Natural killer cell treated with Interleukin-12 subunit alpha and Interleukin-12 subunit beta and Interleukin-15 and Interleukin-18, amount 100 ng/mL, for 72 hours (primary cell): ENCODE results near the gene PLPP7. TPM values are rescaled to one million over a fixed set of nuclear protein-coding genes. Genes with fewer than 3 reads are reported as not detected.
"Not testable (repeated sequence)": the region's sequence is repeated elsewhere in the genome, so short reads cannot be mapped to it uniquely, and the experiment has no call there.

ENCODE experiments used
- ATAC-seq, 2 donors: fragments of 150-1000 bp; cut with Tn5 transposase in 1 of 2; sonication (Bioruptor Pico), chemical (Tn5 transposase) in 1 of 2; 2 replicates each; pipeline ENCODE4 v1.10.0; 2021
- DNase-seq: peaks from one replicate; pipeline ENCODE4 v3.0.0; 2022; ENCODE audit warnings: low spot score
- H3K27ac Mint-ChIP-seq, 2 donors: 1 replicate in 1 of 2; 2 replicates in 1 of 2; pipeline ENCODE4 v1.8.0; 2022; ENCODE audit warnings: mixed read lengths in 2 of 2, mild to moderate bottlenecking in 1 of 2, moderate library complexity in 1 of 2
- H3K27me3 Mint-ChIP-seq, 2 donors: 1 replicate in 1 of 2; 2 replicates in 1 of 2; pipeline ENCODE4 v1.8.0; 2022; ENCODE audit warnings: mixed read lengths in 2 of 2
- H3K36me3 Mint-ChIP-seq: one replicate; pipeline ENCODE4 v1.8.0; 2022; ENCODE audit warnings: mixed read lengths
- H3K4me1 Mint-ChIP-seq, 2 donors: 1 replicate in 1 of 2; 2 replicates in 1 of 2; pipeline ENCODE4 v1.8.0; 2022; ENCODE audit warnings: low read depth in 2 of 2, mixed read lengths in 2 of 2, mild to moderate bottlenecking in 1 of 2
- H3K4me3 Mint-ChIP-seq: one replicate; pipeline ENCODE4 v1.8.0; 2022; ENCODE audit warnings: mixed read lengths
- H3K9me3 Mint-ChIP-seq: 2 replicates; pipeline ENCODE4 v1.8.0; 2022; ENCODE audit warnings: mixed read lengths
- total RNA-seq, 2 donors: library from RNA; stranded (reverse); gene quantifications; one replicate each; pipeline ENCODE4 v1.2.3, GENCODE V29; 2022

The PLPP7 gene
- total RNA-seq, 2 donors from 2014 or later, result 0.74 TPM; not detected in 1

DNA sequence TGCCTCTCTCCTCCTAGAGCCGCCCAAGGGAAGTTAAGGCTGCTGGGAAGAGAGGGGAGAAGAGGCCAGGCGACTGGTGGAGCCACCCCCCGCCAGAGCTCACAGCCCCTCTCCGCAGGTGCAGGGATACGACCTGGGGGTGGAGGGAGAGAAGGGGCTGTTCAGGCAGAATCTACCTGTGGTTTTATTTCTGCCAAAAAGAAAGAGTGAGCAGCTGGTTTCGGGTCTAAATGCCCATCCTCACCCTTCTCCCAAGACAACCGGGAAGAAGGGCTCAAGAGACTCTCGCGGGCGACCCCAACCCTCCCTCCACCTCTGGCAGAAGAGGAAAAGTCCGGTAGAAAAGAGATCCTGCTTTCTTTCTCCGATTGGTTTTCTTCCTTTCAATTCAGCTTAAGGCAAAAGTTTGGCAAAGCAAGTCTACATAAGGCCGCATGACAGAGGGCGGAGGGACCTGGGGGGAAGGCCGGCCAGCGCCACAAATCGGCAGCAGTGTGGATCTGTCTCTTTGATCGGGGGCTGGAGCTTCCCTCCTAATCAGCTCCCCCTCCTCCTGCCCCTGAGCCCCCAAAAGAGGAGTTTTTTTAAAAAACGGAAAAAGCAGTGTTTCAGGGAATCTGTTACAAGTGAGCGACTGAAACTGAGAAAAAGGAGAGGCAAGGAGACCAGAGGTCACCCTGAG is 29.5 kb upstream of the PLPP7 start:
- Mint-ChIP-seq H3K4me3 (no peak overlapping the region), H3K27me3 (no peaks in the 10 kb centered on the region), H3K36me3 (peaks cover 7% of the 10 kb centered on the region), H3K27ac (peak overlapping the region; percentile 57 to 69), H3K4me1 (peaks cover 38 to 51% of the 10 kb centered on the region in 2 donors), H3K9me3 (no peaks in the 10 kb centered on the region)
- DNase-seq (peak; percentile 31), ATAC-seq (no peak)

DNA sequence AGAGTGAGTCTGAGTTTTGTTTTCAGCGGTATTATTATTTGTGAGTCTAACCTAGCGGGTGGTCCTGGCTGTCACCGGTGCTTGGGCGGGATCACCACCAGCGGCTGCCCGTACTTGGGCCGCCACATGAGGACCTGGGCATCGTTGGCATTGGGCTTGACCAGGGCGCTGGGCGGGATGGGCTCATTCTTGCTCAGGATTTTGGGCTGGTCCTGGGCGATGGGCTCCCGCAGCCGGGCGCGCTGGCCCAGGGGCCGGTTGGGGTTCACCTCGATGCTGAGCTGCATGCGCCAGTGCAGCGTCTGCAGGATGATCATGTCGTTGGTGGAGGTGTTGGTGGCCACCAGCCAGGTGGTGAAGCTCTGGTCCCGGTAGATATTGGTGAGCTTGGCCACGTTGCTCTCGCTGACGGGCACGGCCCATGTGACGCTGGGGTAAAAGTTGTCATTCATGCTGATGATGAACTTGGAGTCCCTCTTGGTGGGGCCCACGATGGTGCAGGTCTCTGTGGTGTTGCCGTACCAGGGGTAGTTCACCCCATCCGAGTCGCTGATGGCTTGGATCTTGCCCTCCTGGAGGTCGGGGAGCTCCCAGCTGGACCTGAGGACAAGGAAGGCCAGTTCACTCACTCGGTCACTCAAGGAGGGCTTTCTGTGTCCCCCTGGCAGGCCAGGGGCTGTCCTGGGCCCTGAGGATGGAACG is 28.6 kb upstream of the PLPP7 start:
- DNase-seq, result peak; percentile 56
- Mint-ChIP-seq H3K27ac (peak overlapping the region; percentile 35 to 69), H3K36me3 (peaks cover 7% of the 10 kb centered on the region), H3K27me3 (no peaks in the 10 kb centered on the region), H3K4me1 (peaks cover 34 to 49% of the 10 kb centered on the region in 2 donors), H3K9me3 (no peaks in the 10 kb centered on the region), H3K4me3 (no peak overlapping the region)
- no peak for ATAC-seq

DNA sequence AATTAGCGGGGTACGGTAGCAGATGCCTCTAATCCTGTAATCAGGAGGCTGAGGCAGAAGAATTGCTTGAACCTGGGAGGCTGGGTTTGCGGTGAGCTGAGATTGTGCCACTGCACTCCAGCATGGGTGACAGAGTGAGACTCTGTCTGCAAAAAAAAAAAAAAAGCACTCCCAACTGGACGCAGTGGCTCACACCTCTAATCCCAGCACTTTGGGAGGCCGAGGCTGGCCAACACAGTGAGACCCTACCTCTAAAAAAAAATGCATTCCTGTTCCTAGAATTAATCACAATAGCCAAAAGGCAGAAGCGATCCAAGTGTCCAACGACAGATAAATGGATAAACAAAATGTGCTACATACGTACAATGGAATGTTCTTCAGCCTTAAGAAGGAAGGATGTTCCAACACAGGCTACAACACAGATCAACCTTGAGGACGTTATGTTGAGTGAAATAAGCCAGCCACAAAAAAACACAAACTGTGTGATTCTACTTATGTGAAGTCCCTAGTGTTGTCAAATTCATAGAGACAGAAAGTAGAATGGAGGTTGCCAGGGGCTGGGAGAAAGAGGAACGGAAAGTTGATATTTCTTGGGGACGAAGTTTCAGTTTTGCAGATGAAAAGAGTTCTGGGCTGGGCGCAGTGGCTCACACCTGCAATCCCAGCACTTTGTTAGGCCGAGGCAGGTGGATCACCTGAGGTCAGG is 27.0 kb upstream of the PLPP7 start:
- Mint-ChIP-seq H3K36me3 (peaks cover 7% of the 10 kb centered on the region), H3K4me3 (no peak overlapping the region), H3K4me1 (peaks cover 36 to 51% of the 10 kb centered on the region in 2 donors), H3K27ac (peak overlapping the region; percentile 82 to 98), H3K9me3 (no peaks in the 10 kb centered on the region), H3K27me3 (no peaks in the 10 kb centered on the region)
- DNase-seq, result peak; percentile 13
- no peak for ATAC-seq

DNA sequence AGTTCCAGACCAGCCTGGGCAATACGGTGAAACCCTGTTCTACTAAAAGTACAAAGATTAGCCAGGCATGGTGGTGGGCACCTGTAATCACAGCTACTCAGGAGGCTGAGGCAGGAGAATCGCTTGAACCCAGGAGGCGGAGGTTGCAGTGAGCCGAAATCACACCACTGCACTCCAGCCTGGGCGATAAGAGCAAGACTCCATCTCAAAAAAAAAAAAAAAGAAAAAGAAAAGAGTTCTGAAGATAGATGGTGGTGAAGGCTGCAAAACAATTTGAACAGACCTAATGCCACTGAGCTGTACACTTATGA is 26.5 kb upstream of the PLPP7 start:
- not testable (repeated sequence) for H3K36me3 Mint-ChIP-seq, H3K27me3 Mint-ChIP-seq, H3K9me3 Mint-ChIP-seq, H3K4me3 Mint-ChIP-seq, DNase-seq, ATAC-seq
- Mint-ChIP-seq H3K4me1 (peaks cover 31 to 48% of the 10 kb centered on the region in 2 donors), H3K27ac (peak overlapping the region; percentile 82 to 98)

DNA sequence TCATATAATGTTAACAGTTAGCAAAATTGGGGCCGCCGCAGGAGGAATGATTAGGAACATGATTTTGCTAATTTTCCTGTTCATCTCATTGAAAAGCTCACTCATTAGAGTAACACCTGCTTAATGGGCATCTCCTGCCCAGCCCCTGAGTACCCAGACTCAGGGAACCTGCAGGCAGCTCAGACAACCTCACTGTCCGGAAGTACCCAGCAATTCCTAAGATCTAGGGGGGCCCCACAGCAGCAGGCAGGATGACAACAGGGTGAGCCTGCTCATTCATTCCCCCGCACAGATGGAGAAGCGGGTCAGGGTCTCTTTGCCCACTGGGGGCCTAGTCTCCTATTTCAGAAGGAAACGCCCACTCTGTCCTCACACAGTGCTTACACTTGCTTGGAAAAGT is 25.8 kb upstream of the PLPP7 start:
- H3K4me1 Mint-ChIP-seq, result peaks cover 29 to 49% of the 10 kb centered on the region in 2 donors
- DNase-seq (peak; percentile 6), ATAC-seq (no peak)
- no peaks in the 10 kb centered on the region for H3K27me3 Mint-ChIP-seq
- H3K4me3 Mint-ChIP-seq, result no peak overlapping the region
- no peaks in the 10 kb centered on the region for H3K9me3 Mint-ChIP-seq
- H3K36me3 Mint-ChIP-seq, result peaks cover 7% of the 10 kb centered on the region
- H3K27ac Mint-ChIP-seq, result peak overlapping the region; percentile 82 to 98

DNA sequence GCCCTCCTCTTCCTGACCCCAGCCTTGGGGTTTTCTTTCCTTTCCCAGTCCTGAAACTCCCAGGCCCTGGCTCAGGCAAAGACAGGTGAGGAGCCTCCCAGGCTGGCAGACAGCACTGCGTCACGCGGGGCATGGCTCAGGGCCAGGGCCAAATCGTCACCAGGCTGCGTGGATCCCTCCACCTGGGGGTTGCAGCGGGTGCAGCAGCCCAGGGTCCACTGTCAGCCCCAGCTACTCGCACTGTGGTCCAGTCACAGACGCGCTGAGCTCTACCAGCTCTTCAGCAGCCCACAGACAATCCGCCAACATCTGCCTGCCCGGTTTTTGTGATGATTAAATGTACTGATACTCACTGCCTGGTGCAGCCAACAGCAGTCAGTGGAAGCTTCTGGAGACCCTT is 25.3 kb upstream of the PLPP7 start:
- peaks cover 33 to 51% of the 10 kb centered on the region in 2 donors for H3K4me1 Mint-ChIP-seq
- H3K36me3 Mint-ChIP-seq, result peaks cover 7% of the 10 kb centered on the region
- peak; percentile 60 for DNase-seq
- no peaks in the 10 kb centered on the region for H3K9me3 Mint-ChIP-seq
- H3K27ac Mint-ChIP-seq, result peak overlapping the region; percentile 82 to 98
- ATAC-seq, result no peak
- peak overlapping the region; percentile 4 for H3K4me3 Mint-ChIP-seq
- H3K27me3 Mint-ChIP-seq, result no peaks in the 10 kb centered on the region

- Mint-ChIP-seq H3K4me1 (peaks cover 50 to 57% of the 10 kb centered on the region in 2 donors), H3K36me3 (peaks cover 7% of the 10 kb centered on the region), H3K27ac (peak overlapping the region; percentile 82 to 98), H3K4me3 (peak overlapping the region; percentile 78), H3K27me3 (no peaks in the 10 kb centered on the region), H3K9me3 (no peaks in the 10 kb centered on the region)
- ATAC-seq (peak in 1 of 2 donors; percentile 3), DNase-seq (peak; percentile 59)
Observed at GRCh38 chr9:131266266-131267229, 23.0 kb upstream of the PLPP7 start.

- peak overlapping the region; percentile 82 to 98 for H3K27ac Mint-ChIP-seq
- peak overlapping the region; percentile 90 for H3K4me3 Mint-ChIP-seq
- H3K4me1 Mint-ChIP-seq, result peaks cover 52 to 54% of the 10 kb centered on the region in 2 donors
- no peaks in the 10 kb centered on the region for H3K27me3 Mint-ChIP-seq
- no peaks in the 10 kb centered on the region for H3K9me3 Mint-ChIP-seq
- DNase-seq (peak; percentile 85), ATAC-seq (peak; percentile 48 to 70)
- no peaks in the 10 kb centered on the region for H3K36me3 Mint-ChIP-seq
Observed at GRCh38 chr9:131270171-131271015, 19.1 kb upstream of the PLPP7 start.

DNA sequence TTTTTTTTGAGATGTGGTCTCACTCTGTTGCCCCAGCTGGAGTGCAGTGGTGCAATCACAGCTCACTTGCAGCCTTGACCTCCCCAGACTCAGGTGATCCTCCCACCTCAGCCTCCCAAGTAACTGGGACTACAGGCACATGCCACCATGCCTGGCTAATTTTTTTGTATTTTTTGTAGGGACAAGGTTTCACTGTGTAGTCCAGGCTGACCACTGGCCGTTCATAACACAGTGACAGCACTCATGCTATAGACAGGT is 18.6 kb upstream of the PLPP7 start:
- peak; percentile 55 for DNase-seq
- not testable (repeated sequence) for H3K36me3 Mint-ChIP-seq, ATAC-seq, H3K27me3 Mint-ChIP-seq, H3K9me3 Mint-ChIP-seq
- H3K27ac Mint-ChIP-seq, result peak overlapping the region; percentile 82 to 98
- peak overlapping the region; percentile 90 for H3K4me3 Mint-ChIP-seq
- H3K4me1 Mint-ChIP-seq, result peaks cover 51 to 53% of the 10 kb centered on the region in 2 donors

GRCh38 chr9:131271506-131271931 is 18.0 kb upstream of the PLPP7 start:
- Mint-ChIP-seq H3K27me3 (no peaks in the 10 kb centered on the region), H3K9me3 (no peaks in the 10 kb centered on the region), H3K4me1 (peaks cover 47% of the 10 kb centered on the region in 2 donors), H3K27ac (peak overlapping the region; percentile 82 to 98), H3K4me3 (peak overlapping the region; percentile 90), H3K36me3 (no peaks in the 10 kb centered on the region)
- DNase-seq (no peak), ATAC-seq (no peak)

DNA sequence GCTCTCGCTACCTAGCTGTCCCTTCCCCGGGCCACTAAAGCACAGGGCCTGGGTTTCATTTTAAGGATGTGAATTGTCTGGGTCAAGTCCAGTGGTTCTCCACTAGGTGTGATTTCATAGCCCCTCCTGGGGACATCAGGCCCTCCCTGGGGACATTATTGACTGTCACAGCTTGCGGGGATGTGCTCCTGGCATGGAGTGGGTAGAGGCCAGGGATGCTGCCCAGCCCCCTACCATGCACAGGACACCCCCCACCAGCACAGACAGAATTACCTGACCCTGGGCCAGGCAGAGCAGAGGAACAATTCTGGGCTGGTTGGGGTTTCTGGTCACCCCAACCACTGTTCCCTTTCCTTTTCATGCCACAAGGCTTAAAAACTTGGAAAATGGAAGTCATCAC is 17.3 kb upstream of the PLPP7 start:
- peak overlapping the region; percentile 90 for H3K4me3 Mint-ChIP-seq
- no peaks in the 10 kb centered on the region for H3K36me3 Mint-ChIP-seq
- H3K27ac Mint-ChIP-seq, result peak overlapping the region; percentile 82 to 98
- no peaks in the 10 kb centered on the region for H3K9me3 Mint-ChIP-seq
- H3K27me3 Mint-ChIP-seq, result no peaks in the 10 kb centered on the region
- DNase-seq, result no peak
- ATAC-seq, result no peak
- peaks cover 42 to 43% of the 10 kb centered on the region in 2 donors for H3K4me1 Mint-ChIP-seq

GRCh38 chr9:131273146-131273855 is 16.2 kb upstream of the PLPP7 start:
- Mint-ChIP-seq H3K27ac (peak overlapping the region; percentile 82 to 98), H3K27me3 (no peaks in the 10 kb centered on the region), H3K9me3 (no peaks in the 10 kb centered on the region), H3K36me3 (no peaks in the 10 kb centered on the region), H3K4me1 (peaks cover 45 to 47% of the 10 kb centered on the region in 2 donors), H3K4me3 (peak overlapping the region; percentile 90)
- ATAC-seq, result no peak
- DNase-seq, result no peak
